ENCODE measurements around the gene CNTNAP2. TPM values are rescaled to one million over a fixed set of nuclear protein-coding genes. Genes with fewer than 3 reads are reported as not detected.
"Not testable (repeated sequence)": the region's sequence is repeated elsewhere in the genome, so short reads cannot be mapped to it uniquely, and the experiment has no call there.

The CNTNAP2 gene
- total and polyA plus RNA-seq, 4 donors = 0.14 to 2.3 (median 1.1) TPM

GRCh38 chr7:148461392-148462179 is 2345.0 kb downstream of the CNTNAP2 start:
- no peak for DNase-seq (ENCODE audit: low spot score)
- H3K4me1 ChIP-seq (ENCODE audit: control insufficient read depth in 4 of 4, insufficient read depth in 4 of 4, low read length in 3 of 4) = no peaks in the 10 kb centered on the region
- WGBS = 79% methylated on average over 4 of the region's 4 CpGs
- H3K9ac ChIP-seq (ENCODE audit: low read depth in 1 of 2, low read length in 2 of 2) = no peak overlapping the region
- H3K27me3 ChIP-seq (ENCODE audit: control insufficient read depth in 4 of 4, insufficient read depth in 4 of 4, low read length in 3 of 4) = no peaks in the 10 kb centered on the region
- TF ChIP-seq YY1 (IDR thresholded peaks at IDR 0.05) (no peak), ATF3 (IDR thresholded peaks at IDR 0.05) (no peak), FOXA2 (IDR thresholded peaks at IDR 0.05) (no peak), HNF4A (conservative IDR thresholded peaks at IDR 0.05) (no peak), GABPA (IDR thresholded peaks at IDR 0.05 in 1 of 2, conservative IDR thresholded peaks at IDR 0.05 in 1 of 2) (no peak), FOXA1 (IDR thresholded peaks at IDR 0.05) (no peak)
- no peaks in the 10 kb centered on the region for H3K9me3 ChIP-seq (ENCODE audit: control insufficient read depth in 4 of 4, low read length in 3 of 4)
- H3K4me3 ChIP-seq (ENCODE audit: low read depth in 1 of 3, low read length in 3 of 3) = no peak overlapping the region
- no peaks in the 10 kb centered on the region for H3K36me3 ChIP-seq (ENCODE audit: control insufficient read depth in 4 of 4, insufficient read depth in 3 of 4, low read depth in 1 of 4, low read length in 3 of 4)
- no peak overlapping the region for H3K27ac ChIP-seq (ENCODE audit: low read depth in 1 of 2, low read length in 2 of 2)

GRCh38 chr7:148462774-148463173 is 2346.2 kb downstream of the CNTNAP2 start:
- not testable (repeated sequence) for H3K4me1 ChIP-seq (ENCODE audit: control insufficient read depth in 4 of 4, insufficient read depth in 4 of 4, low read length in 3 of 4); H3K36me3 ChIP-seq (ENCODE audit: control insufficient read depth in 4 of 4, insufficient read depth in 3 of 4, low read depth in 1 of 4, low read length in 3 of 4); H3K9me3 ChIP-seq (ENCODE audit: control insufficient read depth in 4 of 4, low read length in 3 of 4); H3K27me3 ChIP-seq (ENCODE audit: control insufficient read depth in 4 of 4, insufficient read depth in 4 of 4, low read length in 3 of 4); H3K27ac ChIP-seq (ENCODE audit: low read depth in 1 of 2, low read length in 2 of 2); H3K9ac ChIP-seq (ENCODE audit: low read depth in 1 of 2, low read length in 2 of 2); H3K4me3 ChIP-seq (ENCODE audit: low read depth in 1 of 3, low read length in 3 of 3); DNase-seq (ENCODE audit: low spot score)
- WGBS = 87% methylated on average over 9 of the region's 9 CpGs

- no peaks in the 10 kb centered on the region for H3K4me1 ChIP-seq (ENCODE audit: control insufficient read depth in 4 of 4, insufficient read depth in 4 of 4, low read length in 3 of 4)
- no peak overlapping the region for H3K9ac ChIP-seq (ENCODE audit: low read depth in 1 of 2, low read length in 2 of 2)
- DNase-seq (ENCODE audit: low spot score) = no peak
- no peaks in the 10 kb centered on the region for H3K27me3 ChIP-seq (ENCODE audit: control insufficient read depth in 4 of 4, insufficient read depth in 4 of 4, low read length in 3 of 4)
- no peak for TF ChIP-seq TAF1 (conservative IDR thresholded peaks at IDR 0.05)
- no peak for TF ChIP-seq EGR1 (IDR thresholded peaks at IDR 0.05; ENCODE audit: low read depth in 2 of 2)
- TF ChIP-seq CTCF (IDR thresholded peaks at IDR 0.05; ENCODE audit: low read depth, low read length, missing input control) = no peak
- no peak for TF ChIP-seq NR2F2 (IDR thresholded peaks at IDR 0.05)
- TF ChIP-seq YY1 (IDR thresholded peaks at IDR 0.05) = no peak
- no peak for TF ChIP-seq GABPA (IDR thresholded peaks at IDR 0.05 in 1 of 2, conservative IDR thresholded peaks at IDR 0.05 in 1 of 2)
- no peak for TF ChIP-seq REST (IDR thresholded peaks at IDR 0.05)
- no peak for TF ChIP-seq JUND (IDR thresholded peaks at IDR 0.05)
- no peak for TF ChIP-seq FOXA2 (IDR thresholded peaks at IDR 0.05)
- TF ChIP-seq MAX (IDR thresholded peaks at IDR 0.05) = no peak
- TF ChIP-seq FOXA1 (IDR thresholded peaks at IDR 0.05) = no peak
- TF ChIP-seq RXRA (IDR thresholded peaks at IDR 0.05) = no peak
- 94% methylated on average over 4 of the region's 4 CpGs for WGBS
- no peak overlapping the region for H3K27ac ChIP-seq (ENCODE audit: low read depth in 1 of 2, low read length in 2 of 2)
- H3K4me3 ChIP-seq (ENCODE audit: low read depth in 1 of 3, low read length in 3 of 3) = no peak overlapping the region
- H3K9me3 ChIP-seq (ENCODE audit: control insufficient read depth in 4 of 4, low read length in 3 of 4) = no peaks in the 10 kb centered on the region
- H3K36me3 ChIP-seq (ENCODE audit: control insufficient read depth in 4 of 4, insufficient read depth in 3 of 4, low read depth in 1 of 4, low read length in 3 of 4) = no peaks in the 10 kb centered on the region
Measured at GRCh38 chr7:148463210-148463609, 2346.6 kb downstream of the CNTNAP2 start.
